ENCODE results near the gene DESI1. TPM values are rescaled to one million over a fixed set of nuclear protein-coding genes. Genes with fewer than 3 reads are reported as not detected.

Gene DESI1
- total and polyA plus RNA-seq, 2 of the 13 experiments (the other 11 are each of a cell fraction or from before 2014, with no cell fraction given) = 21.6 to 29.2 TPM

- TF ChIP-seq MATR3 (CRISPR knock-in tag; IDR thresholded peaks at IDR 0.05) (no peak), MAZ (IDR thresholded peaks at IDR 0.05; ENCODE audit: borderline replicate concordance, low read depth, low read length) (no peak), MAZ (CRISPR knock-in tag; IDR thresholded peaks at IDR 0.05; ENCODE audit: low read depth) (peak; percentile 16; the same call in 1 of the 2 replicates), XBP1 (CRISPR knock-in tag; IDR thresholded peaks at IDR 0.05) (no peak), NR3C1 (CRISPR knock-in tag; IDR thresholded peaks at IDR 0.05) (no peak), ZBTB38 (CRISPR knock-in tag; IDR thresholded peaks at IDR 0.05) (peak; percentile 72; the same call in 1 of the 2 replicates), ZNF124 (CRISPR knock-in tag; IDR thresholded peaks at IDR 0.05) (no peak), SUZ12 (IDR thresholded peaks at IDR 0.05; ENCODE audit: low read depth, low read length) (no peak), ZNF737 (CRISPR knock-in tag; IDR thresholded peaks at IDR 0.05; ENCODE audit: borderline replicate concordance) (no peak), ZNF841 (CRISPR knock-in tag; IDR thresholded peaks at IDR 0.05; ENCODE audit: borderline replicate concordance) (no peak), ZKSCAN5 (CRISPR knock-in tag; IDR thresholded peaks at IDR 0.05) (no peak), ZMAT5 (CRISPR knock-in tag; IDR thresholded peaks at IDR 0.05; ENCODE audit: borderline replicate concordance, low read depth) (no peak), HES4 (CRISPR knock-in tag; IDR thresholded peaks at IDR 0.05; ENCODE audit: borderline replicate concordance) (no peak), ZNF317 (CRISPR knock-in tag; IDR thresholded peaks at IDR 0.05) (no peak), MAFK (conservative IDR thresholded peaks at IDR 0.05 in 1 of 2, IDR thresholded peaks at IDR 0.05 in 1 of 2; ENCODE audit: low read length in 2 of 2) (no peak), SNRNP70 (IDR thresholded peaks at IDR 0.05; ENCODE audit: low read depth, low read length) (no peak), MBD4 (IDR thresholded peaks at IDR 0.05; ENCODE audit: borderline replicate concordance, low read length) (no peak), ZNF441 (CRISPR knock-in tag; IDR thresholded peaks at IDR 0.05; ENCODE audit: borderline replicate concordance) (peak; percentile 43; the same call in 1 of the 2 replicates), ATRX (CRISPR knock-in tag; IDR thresholded peaks at IDR 0.05; ENCODE audit: borderline replicate concordance) (0 out of 2 replicates have a peak, but pooled peaks have one; percentile 26), PAXIP1 (CRISPR knock-in tag; conservative IDR thresholded peaks at IDR 0.05) (0 out of 2 replicates have a peak, but pooled peaks have one; percentile 6), TRIM24 (CRISPR knock-in tag; IDR thresholded peaks at IDR 0.05) (no peak), PHF20 (CRISPR knock-in tag; IDR thresholded peaks at IDR 0.05) (peak; percentile 82), SP2 (CRISPR knock-in tag; IDR thresholded peaks at IDR 0.05) (peak; percentile 70), HOXA7 (CRISPR knock-in tag; IDR thresholded peaks at IDR 0.05) (no peak), CENPX (CRISPR knock-in tag; IDR thresholded peaks at IDR 0.05) (no peak), HOXA9 (CRISPR knock-in tag; IDR thresholded peaks at IDR 0.05; ENCODE audit: borderline replicate concordance) (no peak)
- TF ChIP-seq, protein P1, sequence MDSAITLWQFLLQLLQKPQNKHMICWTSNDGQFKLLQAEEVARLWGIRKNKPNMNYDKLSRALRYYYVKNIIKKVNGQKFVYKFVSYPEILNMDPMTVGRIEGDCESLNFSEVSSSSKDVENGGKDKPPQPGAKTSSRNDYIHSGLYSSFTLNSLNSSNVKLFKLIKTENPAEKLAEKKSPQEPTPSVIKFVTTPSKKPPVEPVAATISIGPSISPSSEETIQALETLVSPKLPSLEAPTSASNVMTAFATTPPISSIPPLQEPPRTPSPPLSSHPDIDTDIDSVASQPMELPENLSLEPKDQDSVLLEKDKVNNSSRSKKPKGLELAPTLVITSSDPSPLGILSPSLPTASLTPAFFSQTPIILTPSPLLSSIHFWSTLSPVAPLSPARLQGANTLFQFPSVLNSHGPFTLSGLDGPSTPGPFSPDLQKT (CRISPR knock-in tag; IDR thresholded peaks at IDR 0.05; ENCODE audit: borderline replicate concordance) = no peak
Measured at GRCh38 chr22:41621099-41621910, 462 bp upstream of the DESI1 start, which contains the start of gene XRCC6 (continued).

All from HepG2 (cell line).